Stomach (tissue), 9 donors: ENCODE results near the gene VANGL1. TPM values are rescaled to one million over a fixed set of nuclear protein-coding genes. Genes with fewer than 3 reads are reported as not detected.

Experiments used
- DNase-seq, 2 donors: peaks; one replicate each; pipeline versions ENCODE4 v3.0.0 to v3.0.0-alpha.2; 2013 to 2019
- H3K27ac ChIP-seq, 5 donors: fragments of 200-600 bp in 4 of 5; sonication (generic) in 4 of 5; one replicate each; pipeline ENCODE4 v1.5.1; 2013 to 2019; ENCODE audit warnings: mild to moderate bottlenecking in 1 of 5, moderate library complexity in 1 of 5
- H3K27me3 ChIP-seq, 3 donors: fragments of 200-600 bp; sonication (generic); one replicate each; pipeline ENCODE4 v1.5.1; 2017 to 2019; ENCODE audit warnings: mixed run types in 1 of 3
- H3K36me3 ChIP-seq, 4 donors: fragments of 200-600 bp; sonication (generic); 1 replicate in 3 of 4; 2 replicates in 1 of 4; pipeline ENCODE4 v1.5.1; 2016 to 2019
- H3K4me1 ChIP-seq, 4 donors: fragments of 200-600 bp; sonication (generic); one replicate each; pipeline ENCODE4 v1.5.1; 2016 to 2019
- H3K4me3 ChIP-seq, 4 donors: fragments of 200-600 bp; sonication (generic) in 3 of 4; one replicate each; pipeline ENCODE4 v1.5.1; 2016 to 2019; ENCODE audit warnings: mild to moderate bottlenecking in 1 of 4
- H3K9me3 ChIP-seq, 4 donors: fragments of 200-600 bp; sonication (generic); one replicate each; pipeline ENCODE4 v1.5.1; 2016 to 2019
- EP300 ChIP-seq: sonication (generic); formaldehyde crosslinking; IDR thresholded peaks from one replicate; pipeline ENCODE4 v1.6.1; 2017; ENCODE audit warnings: antibody characterized with exemption
- POLR2A ChIP-seq, 4 donors: fragments of 450-650 bp; IDR thresholded peaks; one replicate each; pipeline ENCODE4 v1.6.1; 2016; ENCODE audit warnings: antibody characterized with exemption in 4 of 4, control low read depth in 2 of 4, mild to moderate bottlenecking in 1 of 4, moderate library complexity in 1 of 4
- POLR2AphosphoS5 ChIP-seq, 3 donors: sonication (generic); formaldehyde crosslinking; IDR thresholded peaks; one replicate each; pipeline ENCODE4 v1.6.1; 2016; ENCODE audit warnings: antibody characterized with exemption in 3 of 3
- WGBS, 5 donors: extraction: QIAGEN DNeasy Blood & Tissue Kit in 3 of 5; methylation state at CpG; one replicate each; pipeline versions ENCODE4 v1.1.5 to v1.1.7; 2013 to 2018; 5-methylcytosine and 5-hydroxymethylcytosine counted together
- intact Hi-C: fragments of 100-400 bp; cut with DNase I; formaldehyde crosslinking; loops from one replicate; pipeline ENCODE4 v1.15.1; 2023; ENCODE audit warnings: low total_unique reads
- polyA plus RNA-seq, 3 donors: library from polyadenylated mRNA; stranded (reverse); fragments of 200-250 nt; gene quantifications; one replicate each; pipeline ENCODE4 v1.2.3, GENCODE V29; 2013
- total RNA-seq, 5 donors: library from RNA; depleted of rRNA; stranded (reverse); fragments of >200 nt; gene quantifications; one replicate each; pipeline versions ENCODE4 v1.1.0 to v1.2.3, GENCODE V29; 2014 to 2016
- TF ChIP-seq, protein P1 (sequence below), 7 experiments: fragments of 450-650 bp in 4 of 7; fragments of 200-600 bp in 3 of 7; sonication (generic) in 3 of 7; IDR thresholded peaks; one replicate each; pipeline ENCODE4 v1.5.1; 2016 to 2019; ENCODE audit warnings: antibody characterized with exemption in 7 of 7, control low read depth in 2 of 7, mild to moderate bottlenecking in 1 of 7
- donor health status: healthy with polysubstance abuse.
- donor health status: Bipolar disorder and iron deficiency.
- donor health status: healthy.

The VANGL1 gene
- total and polyA plus RNA-seq, 8 donors, result 1.4 to 9.4 (median 4.7) TPM

- intact Hi-C loops, result loop anchor here (5.0 kb wide), 1 partner anchor 458 kb away; no protein-coding TSS in a partner anchor
- Histone ChIP-seq H3K36me3 (no peaks in the 10 kb centered on the region), H3K4me3 (no peak overlapping the region), H3K27me3 (no peaks in the 10 kb centered on the region), H3K4me1 (peaks cover 0 to 5% (median 0%) of the 10 kb centered on the region in 4 donors), H3K9me3 (peaks cover 0 to 16% (median 6%) of the 10 kb centered on the region in 4 donors), H3K27ac (no peak overlapping the region)
- DNase-seq, result peak; percentile 82 to 95
- no peak for TF ChIP-seq POLR2A (IDR thresholded peaks at IDR 0.05)
- TF ChIP-seq, protein P1, sequence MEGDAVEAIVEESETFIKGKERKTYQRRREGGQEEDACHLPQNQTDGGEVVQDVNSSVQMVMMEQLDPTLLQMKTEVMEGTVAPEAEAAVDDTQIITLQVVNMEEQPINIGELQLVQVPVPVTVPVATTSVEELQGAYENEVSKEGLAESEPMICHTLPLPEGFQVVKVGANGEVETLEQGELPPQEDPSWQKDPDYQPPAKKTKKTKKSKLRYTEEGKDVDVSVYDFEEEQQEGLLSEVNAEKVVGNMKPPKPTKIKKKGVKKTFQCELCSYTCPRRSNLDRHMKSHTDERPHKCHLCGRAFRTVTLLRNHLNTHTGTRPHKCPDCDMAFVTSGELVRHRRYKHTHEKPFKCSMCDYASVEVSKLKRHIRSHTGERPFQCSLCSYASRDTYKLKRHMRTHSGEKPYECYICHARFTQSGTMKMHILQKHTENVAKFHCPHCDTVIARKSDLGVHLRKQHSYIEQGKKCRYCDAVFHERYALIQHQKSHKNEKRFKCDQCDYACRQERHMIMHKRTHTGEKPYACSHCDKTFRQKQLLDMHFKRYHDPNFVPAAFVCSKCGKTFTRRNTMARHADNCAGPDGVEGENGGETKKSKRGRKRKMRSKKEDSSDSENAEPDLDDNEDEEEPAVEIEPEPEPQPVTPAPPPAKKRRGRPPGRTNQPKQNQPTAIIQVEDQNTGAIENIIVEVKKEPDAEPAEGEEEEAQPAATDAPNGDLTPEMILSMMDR (IDR thresholded peaks at IDR 0.05), result peak in 5 of 7 experiments; percentile 49 to 81 (median 80)
- TF ChIP-seq EP300, result no peak
- no peak for TF ChIP-seq POLR2AphosphoS5 (IDR thresholded peaks at IDR 0.05)
- WGBS, 5 donors, result 58 to 62% (median 61%) methylated on average over 12 of the region's 12 CpGs
These were observed 46.3 kb upstream of the VANGL1 start for GRCh38 chr1:115595279-115596079.

DNA sequence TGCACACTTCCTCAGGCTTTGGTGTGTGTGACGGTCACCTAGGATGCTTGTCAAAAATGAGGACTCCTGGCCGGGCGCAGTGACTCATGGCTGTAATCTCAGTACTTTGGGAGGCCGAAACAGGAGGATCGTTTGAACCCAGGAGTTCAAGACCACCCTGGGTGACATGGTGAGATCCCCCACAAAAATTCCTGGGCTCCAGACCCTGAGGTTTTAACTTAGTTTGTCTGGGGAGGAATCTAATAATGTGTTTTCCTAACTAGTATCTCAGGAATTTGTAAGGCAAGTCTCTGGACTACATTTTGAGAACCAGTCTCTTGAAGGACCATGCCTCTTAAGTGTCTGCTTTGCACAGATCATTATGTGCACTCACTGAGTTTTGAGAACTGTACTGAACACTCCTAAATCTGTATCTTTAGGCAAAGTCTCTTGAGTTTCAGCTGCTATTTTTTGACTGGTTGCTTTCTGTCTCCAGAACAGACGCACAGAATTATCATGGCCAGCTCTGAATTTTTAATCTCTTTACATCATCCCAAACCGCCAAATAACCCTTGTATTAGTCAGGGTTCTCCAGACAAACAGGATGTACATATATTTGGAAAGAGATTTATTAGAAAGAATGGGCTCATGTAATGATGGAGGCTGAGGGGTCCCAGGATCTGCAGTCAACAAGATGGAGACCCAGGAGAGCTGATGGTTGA is 45.5 kb upstream of the VANGL1 start:
- TF ChIP-seq POLR2AphosphoS5 (IDR thresholded peaks at IDR 0.05), result no peak
- TF ChIP-seq POLR2A (IDR thresholded peaks at IDR 0.05), result no peak
- TF ChIP-seq, protein P1 (IDR thresholded peaks at IDR 0.05), result no peak
- TF ChIP-seq EP300, result no peak
- intact Hi-C loops, result loop anchor here (5.0 kb wide), 1 partner anchor 459 kb away; no protein-coding TSS in a partner anchor
- H3K4me1 ChIP-seq, result peaks cover 0 to 5% (median 0%) of the 10 kb centered on the region in 4 donors
- no peaks in the 10 kb centered on the region for H3K36me3 ChIP-seq
- 38 to 46% (median 40%) methylated on average over 7 of the region's 7 CpGs for WGBS, 5 donors
- no peak overlapping the region for H3K27ac ChIP-seq
- peaks cover 0 to 9% (median 4%) of the 10 kb centered on the region in 4 donors for H3K9me3 ChIP-seq
- H3K27me3 ChIP-seq, result no peaks in the 10 kb centered on the region
- DNase-seq, result no peak
- H3K4me3 ChIP-seq, result no peak overlapping the region

DNA sequence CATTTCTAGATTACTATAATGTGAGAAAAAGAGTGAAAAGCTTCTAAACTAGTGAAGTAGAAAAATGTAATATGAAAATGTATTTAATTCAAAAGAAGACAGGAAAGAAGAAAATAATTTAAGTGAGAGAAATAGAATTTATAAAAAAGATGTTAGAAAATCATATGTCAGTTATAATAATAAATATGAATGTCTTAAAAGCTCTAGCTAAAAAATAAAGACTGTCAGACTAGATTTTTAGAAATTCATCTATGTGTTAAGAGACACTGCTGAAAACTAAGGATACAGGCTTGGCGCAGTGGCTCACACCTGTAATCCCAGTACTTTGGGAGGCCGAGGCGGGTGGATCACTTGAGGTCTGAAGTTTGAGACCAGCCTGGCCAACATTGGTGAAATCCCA is 37.3 kb upstream of the VANGL1 start:
- Histone ChIP-seq H3K27ac (no peak overlapping the region), H3K4me1 (no peaks in the 10 kb centered on the region), H3K36me3 (no peaks in the 10 kb centered on the region), H3K27me3 (no peaks in the 10 kb centered on the region), H3K4me3 (no peak overlapping the region), H3K9me3 (no peaks in the 10 kb centered on the region)
- intact Hi-C loops, result no loop called here
- no peak for DNase-seq
- WGBS, 5 donors, result 90 to 98% (median 96%) methylated on average over 3 of the region's 3 CpGs
- TF ChIP-seq POLR2A (IDR thresholded peaks at IDR 0.05) (no peak), POLR2AphosphoS5 (IDR thresholded peaks at IDR 0.05) (no peak), EP300 (no peak)
- TF ChIP-seq, protein P1 (IDR thresholded peaks at IDR 0.05), result no peak

DNA sequence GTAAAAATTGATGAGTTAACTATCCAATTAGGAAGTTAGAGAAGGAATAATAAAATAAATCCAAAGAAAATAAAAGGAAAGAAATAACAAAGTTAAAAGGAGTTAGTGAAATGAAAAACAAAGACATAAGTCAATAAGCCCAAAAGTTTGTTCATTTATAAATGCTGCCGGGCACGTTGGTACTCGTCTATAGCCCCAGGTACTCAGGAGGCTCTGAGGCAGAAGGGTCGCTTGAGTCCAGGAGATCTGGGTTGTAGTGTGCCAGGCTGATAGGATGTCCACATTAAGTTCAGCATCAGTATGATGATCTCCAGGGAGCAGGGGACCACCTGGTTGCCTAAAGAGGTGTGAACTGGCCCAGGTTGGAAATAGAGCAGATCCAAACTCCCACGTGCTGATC is 35.5 kb upstream of the VANGL1 start:
- H3K4me1 ChIP-seq, result no peaks in the 10 kb centered on the region
- H3K27ac ChIP-seq, result no peak overlapping the region
- no peaks in the 10 kb centered on the region for H3K9me3 ChIP-seq
- no peak overlapping the region for H3K4me3 ChIP-seq
- 73 to 80% (median 80%) methylated on average over 4 to 5 of the region's 5 CpGs for WGBS, 5 donors
- no peaks in the 10 kb centered on the region for H3K27me3 ChIP-seq
- intact Hi-C loops, result no loop called here
- H3K36me3 ChIP-seq, result no peaks in the 10 kb centered on the region
- TF ChIP-seq POLR2AphosphoS5 (IDR thresholded peaks at IDR 0.05) (no peak), EP300 (no peak), POLR2A (IDR thresholded peaks at IDR 0.05) (no peak)
- TF ChIP-seq, protein P1 (IDR thresholded peaks at IDR 0.05), result no peak
- DNase-seq, result no peak
